Body of pancreas (tissue), 4 donors: ENCODE data around the gene TBC1D10B.
"Not testable (repeated sequence)": the region's sequence is repeated elsewhere in the genome, so short reads cannot be mapped to it uniquely, and the experiment has no call there.

Experiments used
- POLR2A ChIP-seq, 3 donors: fragments of 450-650 bp; IDR thresholded peaks; one replicate each; pipeline ENCODE4 v1.6.1; 2016; ENCODE audit warnings: antibody characterized with exemption in 3 of 3, mild to moderate bottlenecking in 2 of 3
- TF ChIP-seq, protein P1 (sequence below), 7 experiments: fragments of 450-650 bp in 4 of 7; fragments of 200-600 bp in 3 of 7; sonication (generic) in 3 of 7; IDR thresholded peaks; one replicate each; pipeline ENCODE4 v1.5.1; 2016 to 2019; ENCODE audit warnings: antibody characterized with exemption in 7 of 7

DNA sequence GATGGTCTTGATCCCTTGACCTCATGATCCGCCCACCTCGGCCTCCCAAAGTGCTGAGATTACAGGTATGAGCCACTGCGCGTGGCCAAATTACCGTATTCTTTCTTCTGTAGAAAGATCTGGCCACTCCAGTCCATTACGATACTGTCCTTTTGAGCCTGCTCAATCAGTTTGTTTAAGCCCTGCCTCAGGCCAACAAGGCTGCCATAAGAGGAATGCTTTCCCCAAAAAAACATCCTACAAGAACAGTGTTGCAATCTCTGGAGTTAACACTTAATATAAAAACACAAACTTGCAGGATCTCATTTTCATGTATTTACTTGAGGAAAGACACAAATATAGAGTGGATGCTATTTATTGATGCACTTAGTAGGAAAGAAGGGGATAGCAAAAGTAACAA, 46.1 kb downstream of the TBC1D10B start:
- TF ChIP-seq, protein P1, sequence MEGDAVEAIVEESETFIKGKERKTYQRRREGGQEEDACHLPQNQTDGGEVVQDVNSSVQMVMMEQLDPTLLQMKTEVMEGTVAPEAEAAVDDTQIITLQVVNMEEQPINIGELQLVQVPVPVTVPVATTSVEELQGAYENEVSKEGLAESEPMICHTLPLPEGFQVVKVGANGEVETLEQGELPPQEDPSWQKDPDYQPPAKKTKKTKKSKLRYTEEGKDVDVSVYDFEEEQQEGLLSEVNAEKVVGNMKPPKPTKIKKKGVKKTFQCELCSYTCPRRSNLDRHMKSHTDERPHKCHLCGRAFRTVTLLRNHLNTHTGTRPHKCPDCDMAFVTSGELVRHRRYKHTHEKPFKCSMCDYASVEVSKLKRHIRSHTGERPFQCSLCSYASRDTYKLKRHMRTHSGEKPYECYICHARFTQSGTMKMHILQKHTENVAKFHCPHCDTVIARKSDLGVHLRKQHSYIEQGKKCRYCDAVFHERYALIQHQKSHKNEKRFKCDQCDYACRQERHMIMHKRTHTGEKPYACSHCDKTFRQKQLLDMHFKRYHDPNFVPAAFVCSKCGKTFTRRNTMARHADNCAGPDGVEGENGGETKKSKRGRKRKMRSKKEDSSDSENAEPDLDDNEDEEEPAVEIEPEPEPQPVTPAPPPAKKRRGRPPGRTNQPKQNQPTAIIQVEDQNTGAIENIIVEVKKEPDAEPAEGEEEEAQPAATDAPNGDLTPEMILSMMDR (IDR thresholded peaks at IDR 0.05): not testable (repeated sequence)
- TF ChIP-seq POLR2A (IDR thresholded peaks at IDR 0.05): not testable (repeated sequence)
